SU-DHL-6 (cell line): ENCODE data around the gene RRAD.

Source experiments
- CTCF ChIP-seq: fragments of 200-600 bp; sonication (generic); IDR thresholded peaks from one replicate; pipeline ENCODE4 v1.5.1; 2017; ENCODE audit warnings: antibody characterized with exemption, mild to moderate bottlenecking, low read length, moderate library complexity; ENCODE audit not compliant: insufficient read depth, poor library complexity, severe bottlenecking
- EZH2phosphoT487 ChIP-seq: fragments of 200-600 bp; sonication (generic), shearing (Covaris generic); conservative IDR thresholded peaks from 2 replicates; pipeline ENCODE4 v1.6.1; 2018; ENCODE audit warnings: mild to moderate bottlenecking, antibody characterized with exemption, low read length, moderate library complexity, mixed read lengths

- no peak for TF ChIP-seq CTCF
- TF ChIP-seq EZH2phosphoT487: no peak
Measured at GRCh38 chr16:66937725-66938337, 12.5 kb upstream of the RRAD start.
